H1 (cell line): Measurements from ENCODE around the gene NKX2-4. TPM values are rescaled to one million over a fixed set of nuclear protein-coding genes. Genes with fewer than 3 reads are reported as not detected.

Experiments used
- NRF1 ChIP-seq: IDR thresholded peaks from 2 replicates; pipeline ENCODE4 v1.6.1; 2011; ENCODE audit warnings: mild to moderate bottlenecking, low read depth, low read length, improper control_type of control experiment
- PHF8 ChIP-seq: fragments of 200-600 bp; sonication (generic); conservative IDR thresholded peaks from 2 replicates; pipeline ENCODE4 v1.7.1; 2012; ENCODE audit warnings: low read depth, mild to moderate bottlenecking, inconsistent platforms, low read length, moderate library complexity
- TEAD4 ChIP-seq: IDR thresholded peaks from 2 replicates; pipeline ENCODE4 v1.6.1; 2012; ENCODE audit warnings: low read depth, low read length, inconsistent platforms, mixed read lengths
- polyA plus RNA-seq, 7 experiments: library from polyadenylated mRNA; depleted of rRNA in 3 of 7; stranded (reverse) in 5 of 7; unstranded in 2 of 7; fragments of >200 nt in 5 of 7; fragments of 200-250 nt in 2 of 7; gene quantifications; 1 replicate in 5 of 7; 2 replicates in 1 of 7; 4 replicates in 1 of 7; pipeline versions ENCODE4 v1.2.1 to v1.2.3, GENCODE V29; 2011 to 2013; ENCODE audit warnings: missing spikeins in 2 of 7, mixed read lengths in 2 of 7
- total RNA-seq: library from RNA; stranded (reverse); fragmentation: NEBNext Ultra II Directional; extraction: Animal tissue kit (Norgen Biotek cat#: 25700); gene quantifications from 2 replicates; pipeline ENCODE4 v1.2.1, GENCODE V29; 2021
- TF ChIP-seq, protein P1 (sequence below): IDR thresholded peaks from 2 replicates; pipeline ENCODE4 v1.6.1; 2011; ENCODE audit warnings: low read depth, mild to moderate bottlenecking, low read length; ENCODE audit not compliant: insufficient read depth

Gene NKX2-4
- total and polyA plus RNA-seq, 2 of the 8 experiments (the other 6 are each of a cell fraction or from before 2014, with no cell fraction given) = 0.12 to 0.37 TPM

DNA sequence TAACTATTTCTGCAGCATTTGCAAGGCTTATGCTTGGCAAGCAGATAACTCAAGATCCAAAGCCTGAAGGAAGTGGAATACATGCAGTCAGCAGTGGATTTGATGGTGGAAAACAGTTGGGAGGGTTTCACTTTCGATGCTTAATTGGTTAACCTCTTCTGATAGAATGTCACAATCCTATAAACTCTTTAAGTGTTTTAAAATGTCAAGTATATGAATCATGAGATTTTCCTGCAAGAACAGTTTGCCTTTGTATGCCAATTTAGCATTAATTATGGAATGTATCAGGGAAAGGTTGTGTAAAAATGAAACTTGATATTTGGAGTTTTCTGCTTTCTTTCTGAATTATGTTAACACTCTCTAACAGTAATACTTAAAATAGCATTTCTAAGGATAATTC lies 36.6 kb downstream of the NKX2-4 start (continued):
- TF ChIP-seq NRF1 = no peak
- TF ChIP-seq TEAD4 = no peak
- TF ChIP-seq, protein P1, sequence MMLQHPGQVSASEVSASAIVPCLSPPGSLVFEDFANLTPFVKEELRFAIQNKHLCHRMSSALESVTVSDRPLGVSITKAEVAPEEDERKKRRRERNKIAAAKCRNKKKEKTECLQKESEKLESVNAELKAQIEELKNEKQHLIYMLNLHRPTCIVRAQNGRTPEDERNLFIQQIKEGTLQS = no peak
- TF ChIP-seq PHF8 = no peak
